Neural progenitor cell (in vitro differentiated cells): Measurements from ENCODE around the gene RERE.

ENCODE experiments used
- EZH2 ChIP-seq: fragments of 200-600 bp; sonication (generic); IDR thresholded peaks from 2 replicates; pipeline ENCODE4 v1.6.1; 2017; ENCODE audit warnings: antibody characterized with exemption, mild to moderate bottlenecking, moderate library complexity
- EZH2phosphoT487 ChIP-seq: fragments of 200-600 bp; sonication (generic); IDR thresholded peaks from 2 replicates; pipeline ENCODE4 v1.6.1; 2017; ENCODE audit warnings: antibody characterized with exemption

DNA sequence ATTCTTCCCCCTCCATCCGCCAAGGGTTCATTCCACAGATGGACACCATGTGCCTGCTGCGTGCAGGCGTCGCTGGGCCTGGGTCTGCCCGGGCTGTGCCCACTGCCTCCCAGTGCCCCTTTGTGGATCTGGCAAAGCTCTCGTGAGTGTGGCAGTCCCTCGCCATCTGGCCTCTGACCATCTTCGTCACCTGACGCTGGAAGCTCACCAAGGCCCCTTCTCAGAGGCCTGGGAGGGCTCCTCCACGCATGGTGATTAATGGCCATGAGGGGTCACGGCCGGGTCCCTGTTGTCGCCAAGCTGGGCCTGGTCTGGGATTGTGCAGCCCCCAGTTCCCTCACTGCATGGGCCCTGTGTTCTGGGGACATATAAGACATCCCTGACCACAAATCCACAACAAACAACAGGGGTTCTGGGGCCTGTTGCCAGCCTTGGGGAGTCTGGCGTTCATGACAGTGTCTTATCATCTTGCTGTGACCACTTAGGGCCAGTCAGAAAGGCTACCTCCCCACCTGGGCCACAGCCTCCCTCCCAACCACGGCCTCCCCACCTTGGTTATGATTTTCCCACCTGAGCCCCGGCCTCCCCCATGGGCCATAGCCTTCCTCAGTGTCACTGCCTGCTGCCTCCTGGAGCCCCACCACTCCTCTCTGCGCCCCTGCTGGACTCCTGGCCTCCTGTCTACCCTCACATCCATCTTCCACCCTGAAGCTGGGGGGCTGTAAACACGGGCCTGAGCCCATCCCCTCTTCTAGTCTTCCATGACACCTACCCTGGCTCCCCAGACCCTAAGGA is 471.6 kb downstream of the RERE start:
- TF ChIP-seq EZH2phosphoT487, result no peak
- no peak for TF ChIP-seq EZH2
